Right lobe of liver (tissue), 6 donors: ENCODE data around the gene EML4. TPM values are rescaled to one million over a fixed set of nuclear protein-coding genes. Genes with fewer than 3 reads are reported as not detected.

ENCODE experiments used
- ATAC-seq, 4 donors: fragments of 200-7000 bp; cut with Tn5 transposase; one replicate each; pipeline ENCODE4 v1.9.1; 2020; ENCODE audit warnings: mild to moderate bottlenecking in 4 of 4, moderate library complexity in 4 of 4
- DNase-seq, 3 donors: peaks; one replicate each; pipeline ENCODE4 v3.0.0-alpha.2; 2020
- H3K27ac ChIP-seq, 3 donors: fragments of 200-600 bp; one replicate each; pipeline ENCODE4 v1.8.0; 2022
- H3K27me3 ChIP-seq, 2 donors: fragments of 200-600 bp; one replicate each; pipeline ENCODE4 v1.8.0; 2022
- H3K36me3 ChIP-seq, 4 donors: fragments of 200-600 bp; sonication (generic) in 1 of 4; one replicate each; pipeline versions ENCODE4 v1.5.1 to v1.8.0; 2017 to 2022; ENCODE audit warnings: control low read depth in 1 of 4
- H3K4me1 ChIP-seq, 4 donors: fragments of 200-600 bp; sonication (generic) in 1 of 4; one replicate each; pipeline versions ENCODE4 v1.5.1 to v1.8.0; 2017 to 2022; ENCODE audit warnings: control low read depth in 1 of 4
- H3K4me3 ChIP-seq, 3 donors: fragments of 200-600 bp; one replicate each; pipeline ENCODE4 v1.8.0; 2022
- H3K9me3 ChIP-seq, 4 donors: fragments of 200-600 bp; sonication (generic) in 1 of 4; one replicate each; pipeline versions ENCODE4 v1.5.1 to v1.8.0; 2017 to 2022; ENCODE audit warnings: control low read depth in 1 of 4
- CTCF ChIP-seq, 4 donors: fragments of 200-600 bp in 3 of 4; fragments of 450-650 bp in 1 of 4; IDR thresholded peaks; one replicate each; pipeline versions ENCODE4 v1.5.1 to v1.8.0; 2016 to 2022; ENCODE audit warnings: antibody characterized with exemption in 4 of 4, mild to moderate bottlenecking in 2 of 4
- POLR2A ChIP-seq: fragments of 450-650 bp; IDR thresholded peaks from one replicate; pipeline ENCODE4 v1.6.1; 2017; ENCODE audit warnings: antibody characterized with exemption, mild to moderate bottlenecking
- WGBS: methylation state at CpG from one replicate; pipeline ENCODE4 v1.1.6; 2018; ENCODE audit warnings: low coverage, low lambda C conversion rate; ENCODE audit not compliant: insufficient coverage; ENCODE audit errors: missing lambda C conversion rate; 5-methylcytosine and 5-hydroxymethylcytosine counted together
- intact Hi-C, 2 donors: fragments of 100-400 bp; cut with DNase I; formaldehyde crosslinking; loops; one replicate each; pipeline versions ENCODE4 v1.11.2 to v1.14.1; 2022
- total RNA-seq, 6 experiments: library from RNA; depleted of rRNA in 2 of 6; stranded (reverse); fragments of >200 nt in 2 of 6; fragmentation: NEBNext Ultra II Directional in 3 of 6; extraction: Animal tissue kit (Norgen Biotek cat#: 25700) in 3 of 6; gene quantifications; one replicate each; pipeline versions ENCODE4 v1.1.0 to v1.2.4, GENCODE V29; 2016 to 2023
- donor health status: DM: no; HTN: yes; CAD: no.
- donor health status: DM: no; HTN: no; CAD: no.
- donor health status: DM: no; HTN: no; CAD: no.
- donor health status: DM: no; HTN: yes; CAD: no.
- donor health status: DM: no; HTN: yes; CAD: no.

The EML4 gene
- total RNA-seq, 6 experiments from 2014 or later, result 28.3 to 55.7 (median 36.7) TPM

GRCh38 chr2:42220566-42220965, 51.4 kb downstream of the EML4 start:
- H3K4me1 ChIP-seq, result no peaks in the 10 kb centered on the region
- H3K27me3 ChIP-seq, result no peaks in the 10 kb centered on the region
- H3K4me3 ChIP-seq, result no peak overlapping the region
- no peak for ATAC-seq
- DNase-seq, result no peak
- 67% methylated on average over 3 of the region's 3 CpGs for WGBS
- intact Hi-C loops, result no loop called here
- no peak overlapping the region for H3K27ac ChIP-seq
- TF ChIP-seq POLR2A (no peak), CTCF (IDR thresholded peaks at IDR 0.05) (no peak)
- H3K9me3 ChIP-seq, result no peaks in the 10 kb centered on the region
- no peaks in the 10 kb centered on the region for H3K36me3 ChIP-seq

- ATAC-seq, result no peak
- H3K4me1 ChIP-seq, result no peaks in the 10 kb centered on the region
- WGBS, result 76% methylated on average over 4 of the region's 4 CpGs
Observed at GRCh38 chr2:42223067-42223854, 54.1 kb downstream of the EML4 start.

GRCh38 chr2:42223855-42224268, 54.7 kb downstream of the EML4 start:
- Histone ChIP-seq H3K27ac (no peak overlapping the region), H3K4me1 (no peaks in the 10 kb centered on the region), H3K4me3 (no peak overlapping the region), H3K9me3 (no peaks in the 10 kb centered on the region), H3K27me3 (no peaks in the 10 kb centered on the region), H3K36me3 (no peaks in the 10 kb centered on the region)
- intact Hi-C loops, result no loop called here
- TF ChIP-seq POLR2A (no peak), CTCF (IDR thresholded peaks at IDR 0.05) (no peak)
- DNase-seq, result no peak
- ATAC-seq, result no peak
- WGBS, result 53% methylated on average over 2 of the region's 2 CpGs

More at GRCh38 chr2:42223067-42223854, 54.1 kb downstream of the EML4 start:
- H3K4me3 ChIP-seq, result no peak overlapping the region
- intact Hi-C loops, result no loop called here
- no peaks in the 10 kb centered on the region for H3K27me3 ChIP-seq
- no peaks in the 10 kb centered on the region for H3K36me3 ChIP-seq
- no peak overlapping the region for H3K27ac ChIP-seq
- TF ChIP-seq CTCF (IDR thresholded peaks at IDR 0.05) (no peak), POLR2A (no peak)
- H3K9me3 ChIP-seq, result no peaks in the 10 kb centered on the region
- no peak for DNase-seq

- Histone ChIP-seq H3K27me3 (no peaks in the 10 kb centered on the region), H3K4me1 (no peaks in the 10 kb centered on the region), H3K9me3 (no peaks in the 10 kb centered on the region), H3K36me3 (no peaks in the 10 kb centered on the region), H3K4me3 (no peak overlapping the region), H3K27ac (no peak overlapping the region)
- ATAC-seq, result peak in 1 of 4 donors; percentile 42
- 54% methylated on average over 4 of the region's 4 CpGs for WGBS
- intact Hi-C loops, result no loop called here
- DNase-seq, result no peak
- TF ChIP-seq POLR2A (no peak), CTCF (IDR thresholded peaks at IDR 0.05) (no peak)
Observed at GRCh38 chr2:42224422-42225067, 55.4 kb downstream of the EML4 start.
